GM12865 (cell line): ENCODE results near the gene FOXC2.

Source experiments
- DNase-seq: peaks from one replicate; pipeline ENCODE4 v3.0.0; 2010; ENCODE audit warnings: low read depth
- H3K4me3 ChIP-seq: 2 replicates; pipeline ENCODE4 v1.5.1; 2011; ENCODE audit warnings: mild to moderate bottlenecking, low read depth, low read length, control low read depth
- CTCF ChIP-seq: IDR thresholded peaks from 2 replicates; pipeline ENCODE4 v1.5.1; 2011; ENCODE audit warnings: low read length, control low read depth, low read depth, inconsistent platforms; ENCODE audit not compliant: insufficient read depth; ENCODE audit errors: missing control alignments

Gene FOXC2

DNA sequence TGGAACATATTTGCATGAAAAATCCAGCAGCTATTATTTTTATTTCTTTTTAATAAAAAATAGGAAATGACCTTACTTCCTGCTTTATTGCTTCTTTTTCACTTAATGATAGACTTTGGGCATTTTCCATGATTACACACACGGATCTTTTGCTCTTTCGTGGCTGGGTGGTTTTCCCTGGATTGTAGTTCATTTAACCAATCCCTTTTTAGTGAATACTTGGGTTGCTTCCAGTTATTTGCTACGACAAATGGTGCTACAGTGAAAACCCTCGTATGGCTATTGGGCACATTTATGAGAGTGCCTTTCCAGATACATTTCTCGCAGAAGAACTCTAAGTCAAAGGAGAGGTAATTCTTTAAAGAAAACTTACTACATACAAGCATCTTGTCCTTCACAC lies 50.3 kb downstream of the FOXC2 start:
- no peak for DNase-seq
- TF ChIP-seq CTCF: no peak
- H3K4me3 ChIP-seq: no peak overlapping the region

DNA sequence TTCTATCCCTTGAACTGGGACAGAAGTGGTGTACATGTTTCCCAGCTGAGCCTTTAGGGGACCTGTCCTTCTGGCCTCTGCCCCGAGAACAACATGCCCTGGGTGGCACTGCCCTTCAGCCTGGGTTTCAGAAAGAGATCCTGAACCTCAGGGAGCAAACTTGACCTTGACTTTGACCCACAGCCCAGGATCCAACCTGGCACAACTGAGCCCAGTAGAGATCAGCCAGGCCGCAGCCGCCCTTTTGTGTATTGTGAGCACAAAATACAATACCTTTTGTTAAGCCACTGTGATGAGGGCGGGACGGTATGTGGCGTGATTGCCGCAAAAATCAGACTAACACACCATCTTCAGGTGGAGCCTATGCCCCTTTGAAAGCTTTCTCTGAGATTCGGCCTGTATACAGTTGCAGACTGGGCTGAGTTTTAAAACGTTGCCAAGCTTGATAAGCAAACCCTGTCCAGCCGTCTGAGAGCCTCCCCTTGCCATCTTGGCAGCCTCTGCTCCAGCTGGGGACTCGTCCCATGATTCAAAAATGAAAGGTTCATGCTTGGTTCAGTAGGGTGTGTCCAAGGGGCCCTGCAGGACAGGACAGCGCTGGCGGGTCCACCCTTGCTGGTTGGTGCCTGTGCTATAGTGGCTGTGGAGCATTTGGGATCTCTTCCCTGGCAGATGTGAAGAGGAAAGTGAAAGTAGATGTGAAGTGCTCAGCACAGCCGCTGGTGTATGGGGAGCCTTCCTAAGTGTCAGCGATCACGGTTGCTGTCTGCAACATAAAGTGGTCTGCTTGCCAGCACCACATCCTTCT lies 52.0 kb downstream of the FOXC2 start:
- no peak overlapping the region for H3K4me3 ChIP-seq
- DNase-seq: no peak
- no peak for TF ChIP-seq CTCF
